ENCODE data around the gene RAD23A.
A peak's percentile ranks its signal among the peaks of the same experiment; 100 is the strongest.

The RAD23A gene

GRCh38 chr19:12984683-12985048 is 39.0 kb downstream of the RAD23A start:
- DNase-seq (ENCODE audit: low read depth) = no peak

DNA sequence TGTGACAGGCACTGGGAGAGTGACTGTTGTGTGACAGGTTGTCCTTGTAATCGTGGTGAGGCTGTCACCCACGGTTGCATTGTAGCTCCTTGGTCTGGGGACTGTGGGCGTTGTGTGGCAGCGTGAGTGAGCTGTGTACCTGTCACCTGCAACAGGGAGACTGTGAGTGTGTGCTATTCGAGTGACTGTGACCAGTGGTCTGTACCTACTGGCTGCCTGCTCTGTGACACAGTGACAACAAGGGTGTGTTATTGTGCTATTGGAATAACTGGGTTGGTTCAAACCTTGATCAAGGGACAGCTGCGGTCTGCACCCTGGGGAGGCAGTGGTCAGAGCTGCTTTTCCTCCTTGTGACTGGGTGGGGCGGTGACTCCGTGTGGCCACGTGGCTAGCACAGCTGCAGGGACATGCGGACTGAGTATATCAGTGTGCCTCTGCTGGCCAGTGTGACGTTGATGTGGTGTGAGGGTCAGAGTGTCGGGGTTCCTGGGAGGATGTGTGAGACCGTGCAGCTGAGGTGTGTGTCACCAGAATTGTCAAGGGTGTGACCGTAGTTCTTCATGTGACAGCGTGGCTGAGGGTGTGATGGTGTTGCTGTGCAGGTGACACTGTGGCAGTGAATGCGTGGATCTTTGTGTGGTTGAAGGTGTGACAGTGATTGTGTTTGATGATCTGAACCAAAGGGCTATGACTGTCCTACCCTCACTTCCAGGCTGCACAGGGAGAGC is 39.6 kb downstream of the RAD23A start:
- DNase-seq (ENCODE audit: low read depth) = no peak

DNA sequence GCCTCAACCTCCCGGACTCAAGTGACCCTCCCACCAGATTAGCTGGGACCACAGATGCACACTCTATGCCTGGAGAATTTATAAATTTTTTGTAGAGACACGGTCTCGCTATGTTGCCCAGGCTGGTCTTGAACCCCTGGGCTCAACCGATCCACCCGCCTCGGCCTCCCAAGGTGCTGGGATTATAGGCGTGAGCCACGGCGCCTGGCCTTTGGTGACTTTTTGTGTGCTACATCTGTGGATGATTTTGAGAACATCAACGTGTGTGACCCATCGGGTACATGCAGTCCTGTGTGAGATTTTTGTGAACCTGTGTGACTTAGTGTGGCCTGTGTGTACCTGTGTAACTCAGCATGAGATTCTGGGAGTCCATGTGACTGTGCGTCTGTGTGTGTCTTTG is 41.1 kb downstream of the RAD23A start:
- no peak for DNase-seq (ENCODE audit: low read depth)

GRCh38 chr19:12987190-12987589 is 41.5 kb downstream of the RAD23A start:
- DNase-seq (ENCODE audit: low read depth) = no peak

GRCh38 chr19:12987781-12988180 is 42.1 kb downstream of the RAD23A start:
- no peak for DNase-seq (ENCODE audit: low read depth)

DNA sequence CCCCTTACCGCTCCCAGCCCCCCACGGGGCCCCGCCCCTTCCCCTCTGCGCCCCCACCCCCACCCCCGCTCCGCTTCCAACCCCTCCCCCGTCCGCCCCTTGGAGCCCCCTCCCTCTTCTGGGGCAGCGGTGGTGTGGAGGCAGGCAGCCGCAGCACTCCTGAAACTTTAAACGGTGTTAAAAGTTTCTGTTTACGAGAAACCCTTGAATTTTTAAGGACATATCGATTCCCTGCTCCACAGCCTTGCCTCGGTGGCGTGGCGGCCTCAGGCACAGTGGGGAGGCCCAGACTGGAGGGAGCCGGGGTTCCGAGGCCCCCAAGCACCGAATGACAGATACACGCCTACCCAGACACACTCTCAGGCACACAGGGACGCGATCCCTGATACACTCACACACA is 44.8 kb downstream of the RAD23A start:
- no peak for DNase-seq (ENCODE audit: low read depth)

- no peak for DNase-seq (ENCODE audit: low read depth)
Measured at GRCh38 chr19:12990853-12991252, 45.2 kb downstream of the RAD23A start.

DNA sequence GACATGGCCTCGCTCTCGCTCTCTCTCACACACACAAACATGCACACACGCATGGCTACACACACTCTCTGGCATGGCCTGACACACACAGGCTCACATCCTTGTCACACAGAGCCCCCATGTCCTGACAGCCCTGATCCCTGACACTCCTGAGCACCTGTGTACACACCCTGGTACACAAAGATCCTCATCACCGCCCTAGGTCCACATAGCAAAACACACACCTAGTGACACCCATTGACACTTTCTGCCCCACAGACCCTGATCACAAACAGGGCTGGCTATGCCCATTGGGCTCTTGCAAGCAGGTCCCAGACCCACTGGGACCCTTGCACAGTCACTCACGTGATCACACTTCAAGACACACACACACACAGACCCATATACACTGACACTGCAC is 45.6 kb downstream of the RAD23A start:
- DNase-seq (ENCODE audit: low read depth) = no peak

GRCh38 chr19:12992729-12993128 is 47.1 kb downstream of the RAD23A start:
- no peak for DNase-seq (ENCODE audit: low read depth)

DNA sequence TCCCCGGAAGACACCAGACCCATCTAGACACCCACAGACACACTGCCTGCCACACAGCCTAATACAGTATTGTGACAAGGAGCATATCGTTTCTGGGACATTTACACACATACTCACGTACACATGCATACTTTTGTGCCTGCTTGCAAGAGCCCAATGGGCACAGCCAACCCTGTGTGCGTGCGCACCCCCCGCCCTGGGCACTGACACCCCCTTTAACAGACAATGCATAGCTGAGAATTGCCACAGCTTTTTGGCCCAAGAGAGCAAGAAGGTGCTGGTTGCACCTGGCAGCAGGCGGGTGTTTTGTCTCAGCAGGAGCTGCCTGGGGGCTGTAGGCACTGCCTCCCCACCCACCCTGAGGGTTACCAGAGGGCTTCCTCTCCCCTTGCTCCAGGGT is 47.9 kb downstream of the RAD23A start:
- no peak for DNase-seq (ENCODE audit: low read depth)

DNA sequence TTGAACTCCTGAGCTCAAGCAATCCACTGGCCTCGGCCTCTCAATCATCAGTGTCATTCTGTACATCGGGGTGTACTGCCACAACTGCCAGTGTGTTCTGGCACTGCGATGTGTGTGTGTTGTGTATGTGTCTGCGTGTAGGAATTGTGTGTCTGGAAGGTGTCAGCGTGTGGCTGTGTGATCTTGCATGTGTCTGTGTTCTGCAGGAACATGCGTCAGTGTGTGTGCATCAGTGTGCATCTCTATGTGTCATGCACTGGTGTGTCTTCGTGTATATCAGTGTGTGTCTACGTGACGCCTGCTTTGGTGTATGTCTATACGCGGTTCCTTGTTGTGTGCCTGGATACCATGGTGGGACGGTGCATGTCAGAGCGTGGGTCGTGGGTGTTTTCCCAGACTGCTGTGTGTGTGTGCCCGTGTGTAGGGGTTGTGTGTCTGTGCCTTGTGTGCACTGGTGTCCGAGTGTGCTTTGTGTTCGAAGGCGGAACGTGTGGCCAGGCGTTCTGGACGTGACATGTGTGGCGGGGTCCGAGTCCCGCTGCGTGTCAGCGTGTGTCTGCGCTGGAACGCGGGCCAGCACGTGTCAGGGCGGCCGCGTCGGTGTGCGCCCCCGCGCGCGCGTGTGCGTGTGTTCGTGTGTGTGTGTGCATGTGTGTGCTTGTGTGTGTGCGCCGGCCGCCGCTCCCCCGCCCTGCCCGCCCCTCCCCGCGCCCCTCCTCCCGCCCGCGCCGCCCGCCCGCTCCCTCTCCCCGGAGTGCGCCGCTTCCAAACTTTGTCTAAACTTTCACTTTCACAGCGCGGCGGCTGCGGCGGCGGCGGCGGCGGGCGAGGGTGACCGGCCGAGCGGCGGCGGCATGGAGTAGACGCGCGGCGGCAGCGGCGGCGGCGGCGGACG is 49.3 kb downstream of the RAD23A start, which contains the start of gene NFIX:
NFIX (plus strand) TSS at position 775 of the 895 bp plus-strand sequence. CDS start 363 bp downstream, outside the sequence.
- peak; percentile 20 for DNase-seq (ENCODE audit: low read depth)

DNA sequence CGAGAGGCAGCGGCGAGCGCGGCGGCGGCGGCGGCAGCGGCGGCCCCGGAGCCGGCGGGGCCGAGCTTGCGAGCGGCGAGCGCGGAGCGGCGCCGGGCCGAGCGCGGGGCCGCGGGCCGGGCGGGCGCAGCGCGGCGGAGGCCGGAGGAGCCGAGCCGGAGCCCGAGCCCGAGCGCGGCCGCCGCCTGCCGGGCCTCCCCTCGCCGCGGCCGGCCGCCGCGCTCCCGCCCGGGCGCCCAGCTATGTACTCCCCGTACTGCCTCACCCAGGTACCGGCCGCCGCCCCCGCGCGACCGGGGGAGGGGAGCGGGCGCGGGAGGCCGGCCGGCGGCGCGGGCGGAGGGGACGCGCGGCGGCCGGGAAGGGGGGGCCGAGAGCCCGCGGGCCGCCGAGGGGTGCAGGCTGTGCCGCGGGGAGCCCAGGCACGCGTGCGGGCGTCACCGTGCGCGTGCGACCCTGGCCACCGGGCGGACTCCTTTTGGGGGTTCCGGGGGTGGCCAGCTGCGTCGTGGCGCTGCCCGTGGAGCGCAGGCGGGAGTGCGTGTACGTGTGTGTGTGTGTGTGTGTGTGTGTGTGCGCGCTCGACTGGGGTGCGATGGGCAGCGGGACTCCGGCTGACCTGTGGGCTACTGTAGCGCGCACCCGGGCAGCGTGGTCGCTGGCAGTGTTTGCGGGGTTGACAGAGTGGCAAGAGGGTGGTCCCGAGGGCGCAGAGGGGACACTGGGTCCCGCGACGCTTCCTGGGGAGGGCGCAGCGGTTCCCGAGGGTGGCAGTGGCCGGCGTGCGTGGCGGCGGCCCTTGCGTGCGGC is 50.1 kb downstream of the RAD23A start:
- DNase-seq (ENCODE audit: low read depth) = no peak

DNA sequence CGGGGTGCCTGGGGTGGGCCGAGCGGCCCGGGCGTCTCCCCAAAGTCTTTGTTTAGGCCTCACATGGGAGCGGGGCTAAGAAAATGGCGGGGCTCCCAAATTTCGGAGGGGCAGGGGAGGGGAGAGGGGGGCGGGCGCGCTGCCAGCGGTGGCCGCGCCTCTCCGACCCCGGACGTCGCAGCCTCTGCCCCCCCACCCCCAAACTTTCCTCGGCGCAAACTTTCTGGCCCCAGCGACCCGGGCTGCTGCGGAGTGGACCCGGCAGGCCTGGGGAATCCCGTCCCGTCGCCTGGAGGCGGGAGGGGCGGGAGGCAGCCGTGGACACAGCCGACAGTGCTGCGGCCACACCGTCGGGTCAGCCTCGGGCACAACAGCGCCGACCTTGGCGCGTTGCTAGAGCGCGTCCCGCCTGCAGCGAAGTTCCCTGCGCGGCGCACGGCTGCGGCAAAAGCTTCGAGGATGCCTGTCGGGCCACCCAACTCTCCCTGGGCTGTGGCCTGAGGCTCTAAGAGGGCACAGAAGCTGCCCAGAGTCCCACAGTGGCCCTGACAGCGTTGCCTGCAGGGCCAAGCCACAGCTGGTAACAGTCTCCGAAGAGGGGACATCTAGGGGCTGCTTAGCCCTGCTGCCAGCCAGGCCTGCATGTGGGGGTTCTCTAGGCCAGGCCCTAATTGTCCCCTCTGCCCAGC is 50.9 kb downstream of the RAD23A start:
- DNase-seq (ENCODE audit: low read depth) = no peak

DNA sequence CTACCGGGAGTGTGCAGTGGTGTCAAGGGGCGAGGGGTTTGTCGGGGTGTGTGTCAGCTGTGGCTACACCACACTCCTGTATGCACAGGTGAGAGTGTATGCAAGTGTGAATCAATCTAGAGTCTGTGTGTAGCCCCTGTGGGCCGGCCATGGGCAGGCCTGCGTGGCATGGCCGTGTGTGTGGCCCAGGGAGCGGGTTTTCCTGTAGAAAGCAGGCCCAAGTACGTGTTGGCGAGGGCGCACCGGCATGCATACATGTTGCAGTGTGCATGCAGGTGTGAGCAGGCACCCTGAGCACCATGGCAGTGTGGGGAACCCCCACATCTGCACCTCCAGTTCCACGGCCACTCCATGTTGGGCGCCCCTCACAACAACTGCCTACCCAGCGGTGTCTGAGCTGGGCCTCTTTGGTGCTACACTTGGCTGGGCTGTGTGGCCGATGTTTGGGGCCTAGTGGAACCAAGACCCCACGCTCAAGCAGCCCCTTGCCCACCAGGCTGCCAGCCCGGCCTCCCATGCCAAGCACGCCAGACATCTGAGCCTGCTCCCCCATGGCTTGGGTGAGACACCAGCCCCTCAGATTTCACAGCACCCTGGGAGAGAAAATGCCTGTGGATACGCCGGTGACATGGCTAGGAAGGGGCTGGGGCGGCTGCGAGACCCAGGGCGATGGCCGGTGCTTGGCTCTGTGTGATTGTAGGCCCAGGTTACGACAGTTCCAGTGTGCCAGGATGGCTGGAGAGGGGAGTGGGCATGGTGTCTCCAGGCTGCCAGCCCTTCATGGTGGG is 51.7 kb downstream of the RAD23A start:
- DNase-seq (ENCODE audit: low read depth) = no peak

- DNase-seq (ENCODE audit: low read depth) = no peak
Measured at GRCh38 chr19:12997967-12998940, 52.6 kb downstream of the RAD23A start.

DNA sequence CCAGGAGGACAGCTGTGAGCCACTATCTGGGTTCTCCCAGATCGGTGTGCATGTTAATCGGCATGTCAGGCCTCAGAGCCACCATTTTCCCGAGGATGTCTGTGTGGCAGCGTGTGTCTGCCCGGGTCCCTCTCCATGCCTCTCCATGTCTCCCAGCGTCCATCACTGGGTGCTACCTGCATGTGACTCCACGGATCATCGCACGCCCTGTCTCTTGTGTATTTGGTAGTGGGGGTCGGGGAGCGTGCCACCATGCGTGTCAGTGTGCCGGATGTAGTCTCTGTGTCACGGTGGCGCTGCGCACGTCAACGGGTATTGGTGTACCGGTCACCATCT is 55.5 kb downstream of the RAD23A start:
- no peak for DNase-seq (ENCODE audit: low read depth)

- DNase-seq (ENCODE audit: low read depth) = no peak
Measured at GRCh38 chr19:13001502-13002165, 56.0 kb downstream of the RAD23A start.

DNA sequence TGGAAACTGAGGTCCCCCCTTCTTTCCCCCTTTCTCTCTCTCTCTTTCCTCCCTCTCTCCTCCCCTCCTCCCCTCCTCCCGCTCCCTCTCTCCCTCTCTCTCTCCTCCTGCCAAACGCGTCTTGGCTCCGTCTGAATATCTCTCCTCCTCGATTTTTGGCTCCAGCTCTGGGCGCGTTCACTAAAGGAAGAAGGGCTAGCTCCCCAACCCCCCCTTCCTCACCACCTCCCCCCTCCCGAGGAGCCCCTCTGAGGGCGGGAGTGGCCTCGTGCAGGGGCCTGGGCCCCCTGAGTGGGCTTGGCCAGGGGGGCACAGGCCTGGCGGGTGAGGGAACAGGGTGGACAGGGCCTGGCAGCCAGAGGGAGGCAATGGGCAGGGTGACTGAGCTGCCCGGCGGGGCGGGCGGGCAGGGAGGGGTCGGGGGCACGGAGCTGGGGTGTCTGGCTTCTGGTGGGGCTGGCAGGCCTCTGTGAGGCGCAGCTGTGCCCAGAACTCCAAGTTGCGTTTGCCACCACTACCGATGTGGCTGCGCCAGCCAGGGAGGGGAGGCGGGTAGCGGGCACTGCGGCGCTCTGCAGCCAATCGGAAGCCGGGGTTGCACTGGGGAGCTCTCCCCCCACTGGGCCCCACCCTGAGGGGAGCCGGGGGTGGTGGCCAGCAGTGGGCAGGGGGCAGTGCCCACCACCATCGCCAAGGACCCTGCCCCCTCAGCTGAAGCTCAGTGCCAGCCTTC is 56.7 kb downstream of the RAD23A start:
- DNase-seq (ENCODE audit: low read depth) = no peak

DNA sequence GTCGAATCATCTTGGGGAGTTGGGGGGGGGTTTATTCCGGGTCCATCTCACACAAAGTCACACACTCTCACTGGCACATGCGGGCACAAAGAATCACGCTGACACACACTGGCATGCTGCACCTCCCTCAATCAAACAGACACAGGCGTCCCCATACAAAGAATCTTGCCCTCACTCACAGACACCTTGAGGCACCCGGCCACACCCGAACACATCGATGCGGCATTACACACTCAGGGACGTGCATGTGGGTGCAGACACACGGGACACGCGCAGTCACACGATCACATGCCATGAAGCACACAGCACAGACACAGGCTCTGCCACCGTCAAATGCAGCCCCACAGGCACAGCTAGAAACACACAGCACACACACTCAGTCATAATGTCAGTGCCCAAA is 57.4 kb downstream of the RAD23A start:
- DNase-seq (ENCODE audit: low read depth) = no peak

All from T-helper 22 cell (primary cell).